Measurements from ENCODE around the gene NALF2. TPM values are rescaled to one million over a fixed set of nuclear protein-coding genes. Genes with fewer than 3 reads are reported as not detected.
A peak's percentile ranks its signal among the peaks of the same experiment; 100 is the strongest.

Gene NALF2
- total RNA-seq = 0.33 TPM

GRCh38 chrX:69503782-69504625 is at the start of gene NALF2:
Gene NALF2 (plus strand): TSS chrX:69504326. CDS start chrX:69505283, 957 bp downstream.
- DNase-seq (ENCODE audit: low spot score) = peak; percentile 52

GRCh38 chrX:69457756-69458155 is 46.4 kb upstream of the NALF2 start:
- DNase-seq (ENCODE audit: low spot score) (no peak), ATAC-seq (no peak)

More at GRCh38 chrX:69503782-69504625, at the start of gene NALF2:
- peak; percentile 85 for ATAC-seq

GRCh38 chrX:69466546-69466945 is 37.6 kb upstream of the NALF2 start:
- no peak for DNase-seq (ENCODE audit: low spot score)
- ATAC-seq = no peak

DNA sequence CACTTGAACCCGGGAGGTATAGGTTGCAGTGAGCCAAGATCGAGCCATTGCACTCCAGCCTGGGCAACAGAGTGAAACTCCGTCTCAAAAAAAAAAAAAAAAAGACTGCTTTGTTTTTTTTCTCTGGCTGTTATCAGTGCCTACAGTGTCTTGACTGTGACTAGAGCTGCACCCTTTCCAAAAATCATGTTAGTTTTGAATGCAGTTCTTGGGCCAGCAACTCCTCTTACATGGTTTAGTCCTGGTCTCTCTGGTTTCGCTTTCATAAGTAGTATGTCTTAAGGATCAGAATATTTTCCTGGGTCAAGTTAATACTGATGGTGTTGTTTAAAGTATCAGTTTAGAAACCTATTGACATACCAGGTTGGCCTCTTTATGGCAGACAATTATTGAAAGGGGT is 34.2 kb upstream of the NALF2 start:
- no peak for DNase-seq (ENCODE audit: low spot score)
- no peak for ATAC-seq

DNA sequence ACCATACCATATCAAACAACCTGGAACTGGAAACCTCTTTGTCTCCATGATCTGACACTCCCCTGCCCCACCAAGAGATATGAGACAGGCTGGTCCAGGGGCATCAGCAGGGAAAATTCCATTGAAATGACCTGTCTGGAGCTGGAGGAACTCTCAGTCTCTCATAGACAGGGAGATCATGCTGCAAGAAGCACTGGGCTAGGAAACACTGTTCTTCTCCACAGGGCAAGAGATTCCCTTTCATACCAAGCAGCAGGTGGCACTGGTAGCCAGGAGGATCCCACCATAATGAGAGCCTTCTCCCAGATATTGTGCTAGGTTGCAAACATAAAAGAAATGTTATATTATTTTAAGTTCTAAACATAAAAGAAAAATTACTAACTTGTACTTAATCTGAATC is 14.5 kb upstream of the NALF2 start:
- no peak for ATAC-seq
- DNase-seq (ENCODE audit: low spot score) = no peak

DNA sequence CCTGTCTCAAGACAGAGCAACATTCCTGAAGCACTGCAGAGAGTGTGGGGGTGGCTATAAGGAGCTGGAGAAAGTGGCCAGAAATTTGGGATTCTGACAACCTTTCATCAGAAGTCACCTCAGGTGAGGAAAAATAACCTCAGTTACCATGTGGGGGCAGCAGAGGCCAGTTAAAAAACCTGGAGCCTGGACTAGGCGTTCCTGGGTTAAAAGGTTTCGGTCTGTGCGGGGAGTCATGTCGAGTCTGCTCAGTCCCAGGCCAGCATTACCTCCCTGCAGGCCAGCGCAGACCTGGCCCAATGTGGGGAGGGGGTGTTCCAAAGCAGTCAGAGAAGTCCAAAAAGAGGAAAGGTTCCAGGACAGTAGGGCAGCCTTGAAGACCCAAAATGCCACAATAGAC is 10.9 kb upstream of the NALF2 start:
- ATAC-seq = peak; percentile 92
- DNase-seq (ENCODE audit: low spot score) = peak; percentile 51

- DNase-seq (ENCODE audit: low spot score) (no peak), ATAC-seq (no peak)
These were observed 10.4 kb upstream of the NALF2 start for GRCh38 chrX:69493766-69494165.

DNA sequence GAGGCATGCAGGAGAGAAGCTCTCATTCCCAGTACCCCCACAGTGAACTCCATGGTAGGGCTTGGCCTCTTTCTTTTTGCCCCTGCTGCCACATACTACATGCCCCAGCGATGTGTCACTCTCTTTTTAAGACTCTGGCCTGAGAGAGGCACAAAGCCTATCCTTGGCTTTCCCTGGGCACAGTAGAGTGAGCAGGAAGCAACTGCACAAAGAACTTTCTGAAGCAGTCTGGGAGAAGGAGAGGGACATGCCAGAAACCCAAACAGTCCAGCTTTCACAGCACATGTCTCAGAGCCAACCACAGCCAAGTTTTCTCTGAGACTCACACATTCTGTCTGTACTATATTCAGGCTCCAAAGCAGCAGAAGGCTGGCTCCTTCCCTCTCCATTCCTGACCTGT is 7.9 kb upstream of the NALF2 start:
- DNase-seq (ENCODE audit: low spot score) (no peak), ATAC-seq (no peak)

- no peak for DNase-seq (ENCODE audit: low spot score)
- no peak for ATAC-seq
These were observed 2.7 kb upstream of the NALF2 start for GRCh38 chrX:69501429-69501828.

- DNase-seq (ENCODE audit: low spot score) (no peak), ATAC-seq (peak; percentile 65)
These were observed 821 bp upstream of the NALF2 start for GRCh38 chrX:69503228-69503781.

GRCh38 chrX:69504626-69505612 is 793 bp downstream of the NALF2 start:
- DNase-seq (ENCODE audit: low spot score) = no peak
- peak; percentile 10 for ATAC-seq

- DNase-seq (ENCODE audit: low spot score) (no peak), ATAC-seq (no peak)
These were observed 1.9 kb downstream of the NALF2 start for GRCh38 chrX:69505772-69506616.

DNA sequence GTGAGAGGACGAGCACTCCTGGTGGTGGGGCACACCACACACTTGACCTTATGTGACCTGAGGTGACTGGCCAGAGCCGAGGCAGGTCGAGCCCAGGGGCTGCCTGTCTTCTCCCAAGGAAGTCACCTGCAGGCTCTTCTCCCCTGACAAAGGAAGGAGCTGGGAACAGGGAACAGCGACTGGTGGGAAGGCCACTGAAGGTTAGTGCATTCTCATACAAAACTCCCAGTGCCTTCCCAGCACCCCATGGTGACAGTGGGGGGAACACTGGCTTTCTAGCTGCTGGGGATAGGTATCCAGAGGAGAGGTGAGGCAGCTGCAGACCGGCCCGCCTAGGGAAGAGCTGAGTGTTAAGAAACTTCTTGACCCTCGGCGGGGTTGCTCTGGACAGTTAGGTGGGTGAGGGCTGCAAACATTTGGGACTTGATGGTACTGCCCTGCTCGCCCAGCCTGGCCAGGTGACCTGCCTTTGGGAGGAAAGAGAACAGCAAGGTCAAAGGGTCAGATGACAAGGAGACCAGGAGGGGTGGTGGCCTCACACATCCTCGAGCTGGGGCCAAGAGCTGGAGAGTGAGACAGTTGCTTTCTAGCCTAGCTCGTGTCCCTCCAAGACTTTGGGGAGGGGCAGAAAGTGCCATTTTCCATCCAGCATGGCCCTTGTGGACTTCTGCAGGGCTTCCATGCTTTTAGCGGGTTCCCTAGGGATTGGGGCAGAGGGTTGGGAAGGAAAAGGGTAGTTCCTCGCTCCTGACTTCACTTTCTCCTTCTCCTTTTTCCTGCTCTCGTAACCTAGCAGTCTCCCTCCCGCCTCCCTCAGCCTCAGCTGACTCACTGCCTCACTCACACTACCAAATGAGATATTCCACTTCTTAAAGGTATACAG is 2.7 kb downstream of the NALF2 start:
- DNase-seq (ENCODE audit: low spot score) (no peak), ATAC-seq (no peak)

GRCh38 chrX:69507500-69507789 is 3.3 kb downstream of the NALF2 start:
- no peak for DNase-seq (ENCODE audit: low spot score)
- no peak for ATAC-seq

GRCh38 chrX:69508610-69509009 is 4.5 kb downstream of the NALF2 start:
- DNase-seq (ENCODE audit: low spot score) (no peak), ATAC-seq (no peak)

DNA sequence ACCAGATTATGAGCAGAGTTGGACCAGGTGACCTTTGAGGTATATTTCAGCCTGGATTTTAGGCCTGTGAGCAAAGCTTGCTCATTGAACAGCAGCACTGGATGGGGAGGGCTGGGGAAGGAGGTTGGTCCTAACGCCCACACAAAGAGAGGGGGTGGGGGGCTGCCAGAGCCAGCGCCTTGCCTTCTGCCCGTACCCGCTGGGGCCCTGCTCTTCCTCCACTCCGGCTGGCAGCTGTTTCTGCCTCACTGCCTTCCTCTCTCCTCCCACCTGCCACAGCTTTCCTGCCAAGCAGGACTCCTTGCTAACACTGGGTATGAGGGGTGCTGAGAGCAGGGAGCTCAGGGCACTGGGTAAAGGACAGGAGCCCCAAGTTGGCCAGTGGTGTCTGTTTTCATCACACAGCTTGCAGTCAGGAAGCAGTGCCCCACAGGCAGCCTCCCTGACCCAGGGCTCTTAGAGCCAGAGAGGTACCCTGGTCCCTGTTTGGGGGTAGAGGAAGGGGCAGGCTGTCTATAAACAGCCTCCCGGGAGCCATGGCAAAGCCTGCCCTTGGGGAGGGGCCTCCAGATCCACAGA is 6.1 kb downstream of the NALF2 start:
- ATAC-seq = no peak
- DNase-seq (ENCODE audit: low spot score) = no peak

- no peak for ATAC-seq
These were observed 6.9 kb downstream of the NALF2 start for GRCh38 chrX:69510914-69511513.

DNA sequence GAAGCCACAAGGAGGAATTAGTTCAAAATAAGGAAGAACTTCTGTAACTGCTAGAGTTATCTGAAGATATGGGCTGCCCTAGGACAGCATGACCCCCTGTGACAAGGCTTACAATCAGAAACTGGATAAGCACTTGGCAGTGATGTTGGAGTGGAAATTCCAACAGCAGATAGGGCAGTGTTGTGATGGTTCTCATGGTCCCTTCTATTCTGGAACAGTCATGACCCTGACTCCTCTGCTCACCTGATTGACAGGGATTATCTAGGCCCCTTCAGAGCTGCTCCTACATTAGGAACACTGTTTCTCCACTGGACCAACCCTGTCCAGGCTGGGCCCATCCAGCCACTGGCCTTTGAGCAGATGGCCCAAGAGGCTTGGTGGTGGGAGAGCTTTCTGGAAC is 17.9 kb downstream of the NALF2 start:
- DNase-seq (ENCODE audit: low spot score) = no peak
- no peak for ATAC-seq

More at GRCh38 chrX:69510914-69511513, 6.9 kb downstream of the NALF2 start:
- no peak for DNase-seq (ENCODE audit: low spot score)

DNA sequence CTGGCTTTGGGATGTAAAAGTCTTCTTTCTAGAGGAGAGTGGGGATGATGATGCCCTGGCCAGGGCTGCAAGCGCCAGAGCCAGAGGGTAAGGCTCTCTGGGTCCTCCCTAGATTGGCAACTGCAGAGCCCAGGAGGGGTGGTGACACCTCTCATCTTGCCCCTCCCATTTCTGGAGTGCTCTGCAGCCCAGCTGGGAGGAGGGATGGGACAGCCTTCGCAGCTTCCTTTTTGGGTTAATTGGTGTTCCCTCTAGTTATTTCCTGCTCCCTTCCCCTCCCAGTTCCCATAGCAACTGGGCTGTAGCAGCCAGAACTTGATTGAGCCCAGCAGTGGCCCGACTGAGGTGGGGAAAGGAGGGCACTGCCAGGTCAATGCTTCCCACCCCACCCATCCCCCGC is 19.2 kb downstream of the NALF2 start:
- DNase-seq (ENCODE audit: low spot score) = no peak
- no peak for ATAC-seq
